K562 (cell line): ENCODE results near the gene SH2D7. TPM values are rescaled to one million over a fixed set of nuclear protein-coding genes. Genes with fewer than 3 reads are reported as not detected.

ENCODE experiments used
- GABPA ChIP-seq: fragments of 200-800 bp; sonication (Bioruptor generic); conservative IDR thresholded peaks from 2 replicates; pipeline ENCODE4 v1.6.1; 2016; ENCODE audit warnings: low read depth, missing genetic modification characterization, missing compliant biosample characterization
- SMARCE1 ChIP-seq: fragments of 450-650 bp; IDR thresholded peaks from 2 replicates; pipeline ENCODE4 v1.7.1; 2016; ENCODE audit warnings: mild to moderate bottlenecking
- ZBTB40 ChIP-seq, 2 experiments: fragments of 450-650 bp in 1 of 2; sonication (generic) in 1 of 2; formaldehyde crosslinking in 1 of 2; IDR thresholded peaks; 2 replicates each; pipeline versions ENCODE4 v1.7.1 to v1.9.0; 2016 to 2022; ENCODE audit warnings: inconsistent platforms in 1 of 2, mild to moderate bottlenecking in 1 of 2, missing genetic modification reagents in 1 of 2
- polyA plus RNA-seq, 8 experiments: library from polyadenylated mRNA; depleted of rRNA in 4 of 8; stranded (reverse) in 5 of 8; unstranded in 3 of 8; fragments of >200 nt; fragmentation: Nextera tagmentation in 2 of 8; fragmentation: Illumina TruSeq in 1 of 8; extraction: Ambion mirVana in 2 of 8; extraction: Trizol in 1 of 8; gene quantifications; 2 replicates each; pipeline versions ENCODE4 v1.2.1 to v1.2.3, GENCODE V29; 2011 to 2014; ENCODE audit warnings: inconsistent platforms in 1 of 8, missing spikeins in 1 of 8
- total RNA-seq, 7 experiments: library from RNA; depleted of rRNA in 6 of 7; stranded (reverse); fragments of >200 nt in 6 of 7; fragmentation: Illumina TruSeq in 2 of 7; extraction: Trizol in 2 of 7; gene quantifications; 2 replicates each; pipeline versions ENCODE4 v1.2.1 to v1.2.3, GENCODE V29; 2011 to 2021; ENCODE audit warnings: low replicate concordance in 1 of 7

Gene SH2D7
- total and polyA plus RNA-seq, 9 of the 15 experiments (the other 6 are each of a cell fraction or from before 2014, with no cell fraction given) = not detected

DNA sequence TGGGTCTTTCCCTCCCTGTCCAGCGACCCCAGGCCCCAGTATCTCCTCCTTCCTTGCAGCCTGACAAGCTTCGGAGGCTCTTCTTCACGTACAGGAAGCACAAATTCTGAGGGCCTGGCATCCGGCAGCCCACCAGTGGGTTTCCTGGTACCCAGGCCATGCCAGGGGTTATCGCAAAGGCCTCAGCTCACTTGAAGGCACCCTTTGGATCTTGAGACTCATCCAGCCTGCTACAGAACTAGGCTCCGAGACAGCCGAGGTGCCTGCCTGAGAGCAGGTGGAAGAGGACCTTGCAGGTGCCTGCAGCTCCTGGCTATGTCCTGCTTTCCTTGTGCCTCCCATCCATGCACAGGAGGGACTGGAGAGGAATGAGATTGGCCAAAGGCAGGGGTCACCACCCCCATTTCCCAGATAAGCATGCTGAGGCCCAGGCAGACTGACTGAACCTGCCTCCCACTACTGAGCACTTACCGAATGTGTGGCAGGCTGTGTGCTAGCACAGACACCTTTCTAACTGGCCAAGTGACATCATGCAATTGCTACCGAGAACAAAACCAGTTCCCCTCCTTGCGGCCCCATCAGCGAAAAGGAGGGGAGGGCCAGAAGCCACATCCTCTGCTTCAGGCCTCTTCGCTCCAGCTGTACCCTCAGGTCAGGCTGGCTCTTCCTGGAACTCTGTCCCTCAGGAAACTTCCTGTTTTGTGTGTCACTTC lies 11.2 kb downstream of the SH2D7 start (continued):
- peak; percentile 57 for TF ChIP-seq GABPA (tag)
- no peak for TF ChIP-seq SMARCE1
- peak; percentile 51; the same call in 1 of the 2 replicates for TF ChIP-seq ZBTB40 (IDR thresholded peaks at IDR 0.05)
- TF ChIP-seq ZBTB40 (CRISPR knock-in tag; IDR thresholded peaks at IDR 0.05) = no peak
